CD4-positive, CD25-positive, alpha-beta regulatory T cell (primary cell): ENCODE results near the gene KANSL1L. TPM values are rescaled to one million over a fixed set of nuclear protein-coding genes. Genes with fewer than 3 reads are reported as not detected.

Experiments used
- ATAC-seq, 2 donors: fragments of 150-1000 bp; cut with Tn5 transposase; one replicate each; pipeline ENCODE4 v1.10.0; 2021; ENCODE audit warnings: low read depth in 2 of 2, moderate number of reproducible peaks in 2 of 2, moderate library complexity in 1 of 2
- DNase-seq, 3 donors: peaks; one replicate each; pipeline versions ENCODE4 v3.0.0 to v3.0.0-alpha.2; 2012 to 2022; ENCODE audit warnings: mixed read lengths in 1 of 3
- H3K27ac ChIP-seq: one replicate; pipeline ENCODE4 v1.7.0; 2013; ENCODE audit warnings: mild to moderate bottlenecking, low read length; ENCODE audit not compliant: insufficient read depth, poor library complexity, severe bottlenecking
- H3K27me3 ChIP-seq: one replicate; pipeline ENCODE4 v1.7.0; 2013; ENCODE audit warnings: low read length; ENCODE audit not compliant: control insufficient read depth, insufficient read depth
- H3K36me3 ChIP-seq: one replicate; pipeline ENCODE4 v1.7.0; 2013; ENCODE audit warnings: mild to moderate bottlenecking, low read length, moderate library complexity; ENCODE audit not compliant: control insufficient read depth, insufficient read depth
- H3K4me1 ChIP-seq: 2 replicates; pipeline ENCODE4 v1.7.0; 2013; ENCODE audit warnings: mild to moderate bottlenecking, low read length; ENCODE audit not compliant: insufficient read depth, control insufficient read depth, poor library complexity, severe bottlenecking
- H3K4me3 ChIP-seq: one replicate; pipeline ENCODE4 v1.7.0; 2013; ENCODE audit warnings: low read depth, mild to moderate bottlenecking, low read length, moderate library complexity
- H3K9me3 ChIP-seq, 2 experiments: 1 replicate in 1 of 2; 2 replicates in 1 of 2; pipeline ENCODE4 v1.7.0; 2013; ENCODE audit warnings: low read length in 2 of 2, mild to moderate bottlenecking in 1 of 2, moderate library complexity in 1 of 2; ENCODE audit not compliant: control insufficient read depth in 2 of 2
- H3K27ac Mint-ChIP-seq, 3 donors: one replicate each; pipeline ENCODE4 v1.8.0; 2020 to 2022; ENCODE audit warnings: mild to moderate bottlenecking in 3 of 3, mixed read lengths in 3 of 3, moderate library complexity in 2 of 3
- H3K27me3 Mint-ChIP-seq: one replicate; pipeline ENCODE4 v1.8.0; 2022; ENCODE audit warnings: mild to moderate bottlenecking, mixed read lengths
- H3K36me3 Mint-ChIP-seq: one replicate; pipeline ENCODE4 v1.8.0; 2020; ENCODE audit warnings: mixed read lengths
- H3K4me1 Mint-ChIP-seq, 4 donors: one replicate each; pipeline ENCODE4 v1.8.0; 2020 to 2022; ENCODE audit warnings: mixed read lengths in 4 of 4, mild to moderate bottlenecking in 1 of 4
- H3K4me3 Mint-ChIP-seq, 4 donors: one replicate each; pipeline ENCODE4 v1.8.0; 2020 to 2022; ENCODE audit warnings: mild to moderate bottlenecking in 4 of 4, mixed read lengths in 4 of 4, moderate library complexity in 3 of 4
- H3K9me3 Mint-ChIP-seq, 7 donors: one replicate each; pipeline ENCODE4 v1.8.0; 2020 to 2022; ENCODE audit warnings: mixed read lengths in 7 of 7, mild to moderate bottlenecking in 3 of 7, moderate library complexity in 2 of 7
- polyA plus RNA-seq, 4 donors: library from polyadenylated mRNA; unstranded; fragments of 300-500 nt; fragmentation: Illumina TruSeq; gene quantifications; one replicate each; pipeline ENCODE4 v1.2.3, GENCODE V29; 2021
- total RNA-seq: library from RNA; stranded (reverse); gene quantifications from one replicate; pipeline ENCODE4 v1.2.3, GENCODE V29; 2022

The KANSL1L gene
- total and polyA plus RNA-seq, 5 donors from 2014 or later, result 0.49 to 7.3 (median 0.96) TPM

DNA sequence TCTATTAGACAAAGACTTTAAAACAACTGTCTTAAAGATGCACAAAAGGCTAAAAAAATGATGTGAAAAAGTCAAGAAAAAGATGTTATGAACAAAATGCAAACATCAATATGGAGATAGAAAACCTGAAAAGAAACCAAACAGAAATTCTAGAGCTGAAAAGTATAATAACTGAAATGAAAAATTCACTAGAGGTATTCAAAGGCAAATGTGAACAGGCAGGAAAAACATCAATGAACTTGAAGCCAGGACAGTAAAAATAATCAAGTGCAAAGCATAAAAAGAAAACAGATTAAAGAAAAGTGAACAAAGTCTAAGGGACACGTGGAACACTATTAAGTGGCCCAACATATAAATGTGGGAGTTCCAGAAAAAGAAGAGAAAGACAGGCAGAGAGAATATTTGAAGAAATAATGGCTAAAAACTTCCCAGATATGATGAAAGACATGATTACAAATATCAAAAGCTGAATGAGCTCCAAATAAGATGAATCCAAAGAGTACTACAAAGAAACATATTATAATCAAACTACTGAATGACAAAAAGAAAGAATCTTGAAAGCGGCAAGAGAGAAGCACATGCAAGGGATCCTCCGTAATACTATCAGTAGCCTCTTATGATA, 57.5 kb downstream of the KANSL1L start:
- no peak overlapping the region for H3K27ac ChIP-seq
- H3K36me3 Mint-ChIP-seq, result peaks cover 41% of the 10 kb centered on the region

DNA sequence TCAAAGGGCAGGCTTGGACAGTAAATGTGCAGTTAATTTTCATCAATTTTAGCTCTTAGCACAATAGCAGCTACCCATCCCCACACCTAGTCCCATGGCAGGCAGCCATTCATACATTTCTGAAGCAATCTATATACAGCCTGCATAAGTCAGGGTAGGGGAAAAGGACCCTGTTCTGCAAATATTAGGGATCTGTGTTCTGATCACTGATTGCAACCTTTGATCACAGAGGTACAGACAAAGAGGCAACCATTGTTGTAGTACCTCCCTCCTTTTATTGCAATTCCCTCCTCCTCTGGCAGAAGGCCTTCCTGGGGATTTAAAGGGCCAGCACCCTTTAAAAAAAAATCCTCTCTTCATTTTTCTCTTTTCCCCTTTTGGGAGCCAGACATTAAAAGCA, 58.3 kb downstream of the KANSL1L start:
- no peak overlapping the region for H3K4me3 ChIP-seq
- H3K4me1 ChIP-seq, result no peaks in the 10 kb centered on the region
- H3K27me3 ChIP-seq, result no peaks in the 10 kb centered on the region
- H3K36me3 ChIP-seq, result no peaks in the 10 kb centered on the region
- H3K9me3 ChIP-seq, result peaks cover 19 to 38% of the 10 kb centered on the region in 2 experiments
- no peak overlapping the region for H3K27ac Mint-ChIP-seq
- no peak overlapping the region for H3K27ac ChIP-seq
- ATAC-seq (no peak), DNase-seq (no peak)
- H3K27me3 Mint-ChIP-seq, result no peaks in the 10 kb centered on the region
- peaks cover 0 to 34% (median 16%) of the 10 kb centered on the region in 7 donors for H3K9me3 Mint-ChIP-seq
- peaks cover 41% of the 10 kb centered on the region for H3K36me3 Mint-ChIP-seq
- peaks cover 0 to 2% (median 0%) of the 10 kb centered on the region in 4 donors for H3K4me1 Mint-ChIP-seq
- H3K4me3 Mint-ChIP-seq, result no peak overlapping the region

More for the DNA sequence above, 57.5 kb downstream of the KANSL1L start:
- Histone ChIP-seq H3K9me3 (peaks cover 21 to 38% of the 10 kb centered on the region in 2 experiments), H3K36me3 (no peaks in the 10 kb centered on the region), H3K4me1 (no peaks in the 10 kb centered on the region), H3K27me3 (no peaks in the 10 kb centered on the region), H3K4me3 (no peak overlapping the region)
- ATAC-seq (no peak), DNase-seq (no peak)
- no peak overlapping the region for H3K27ac Mint-ChIP-seq
- H3K9me3 Mint-ChIP-seq, result peaks cover 0 to 37% (median 16%) of the 10 kb centered on the region in 7 donors
- H3K27me3 Mint-ChIP-seq, result no peaks in the 10 kb centered on the region
- peaks cover 0 to 2% (median 0%) of the 10 kb centered on the region in 4 donors for H3K4me1 Mint-ChIP-seq
- peak overlapping the region in 1 of 4 donors; percentile 8 for H3K4me3 Mint-ChIP-seq

DNA sequence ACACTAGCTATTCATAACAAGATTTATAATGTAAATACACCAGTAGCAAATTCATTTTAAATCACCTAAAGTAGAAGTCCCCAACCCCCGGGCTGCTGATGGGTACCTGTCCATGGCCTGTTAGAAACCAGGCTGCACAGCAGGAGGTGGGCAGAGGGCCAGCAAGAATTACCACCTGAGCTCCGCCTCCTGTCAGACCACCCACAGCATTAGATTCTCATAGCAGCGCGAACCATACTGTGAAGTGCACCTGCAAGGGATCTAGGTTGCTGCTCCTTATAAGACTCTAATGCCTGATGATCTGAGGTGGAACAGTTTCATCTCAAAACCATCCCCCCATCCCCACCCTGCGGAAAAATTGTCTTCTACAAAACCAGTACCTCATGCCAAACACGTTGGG, 71.3 kb downstream of the KANSL1L start:
- Mint-ChIP-seq H3K27me3 (no peaks in the 10 kb centered on the region), H3K27ac (no peak overlapping the region)

DNA sequence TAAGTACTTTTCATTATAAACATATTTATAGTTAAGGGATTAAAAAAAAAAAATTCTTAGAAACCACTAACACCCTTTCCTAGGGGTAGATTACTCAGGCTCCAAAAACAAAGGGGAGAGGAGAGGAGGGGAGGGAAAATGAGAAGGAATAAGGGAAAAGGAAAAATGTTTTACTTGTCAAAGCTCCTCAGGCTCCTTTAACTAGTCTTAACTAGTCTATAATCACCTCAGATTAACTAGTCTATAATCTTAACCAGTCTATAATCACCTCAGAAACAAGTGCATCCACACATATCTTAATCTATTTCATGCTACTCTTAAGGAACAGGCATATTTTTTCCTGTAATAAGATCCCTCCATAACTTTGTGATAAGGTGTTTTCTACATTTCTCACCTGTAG, 76.4 kb downstream of the KANSL1L start:
- H3K27me3 Mint-ChIP-seq, result peaks cover 7% of the 10 kb centered on the region
- no peaks in the 10 kb centered on the region for H3K36me3 Mint-ChIP-seq

More for the DNA sequence above, 71.3 kb downstream of the KANSL1L start:
- Mint-ChIP-seq H3K4me3 (no peak overlapping the region), H3K36me3 (peaks cover 20% of the 10 kb centered on the region), H3K4me1 (no peaks in the 10 kb centered on the region), H3K9me3 (no peaks in the 10 kb centered on the region)
- ATAC-seq, result no peak
- H3K9me3 ChIP-seq, result no peaks in the 10 kb centered on the region
- H3K4me1 ChIP-seq, result no peaks in the 10 kb centered on the region
- H3K4me3 ChIP-seq, result no peak overlapping the region
- DNase-seq, result no peak
- H3K36me3 ChIP-seq, result no peaks in the 10 kb centered on the region
- H3K27me3 ChIP-seq, result no peaks in the 10 kb centered on the region
- no peak overlapping the region for H3K27ac ChIP-seq

DNA sequence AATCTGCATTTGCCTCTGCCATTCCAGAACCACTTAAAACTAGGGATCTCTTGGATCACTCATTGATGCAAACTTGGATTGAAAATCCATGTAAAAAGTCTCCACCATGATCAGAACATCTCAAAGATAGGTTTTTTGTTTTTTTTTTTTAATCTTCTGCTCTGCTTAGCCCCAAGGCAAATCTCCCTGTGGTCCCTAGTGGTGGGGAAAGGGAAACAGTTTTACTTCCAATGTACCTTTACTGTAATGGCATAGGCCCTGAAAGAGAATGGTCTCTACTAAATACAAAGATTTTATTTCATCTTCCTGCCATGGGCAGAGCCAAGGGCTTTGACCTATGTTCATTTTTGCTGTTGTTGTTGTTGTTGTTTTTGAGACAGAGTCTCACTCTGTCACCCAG, 78.4 kb downstream of the KANSL1L start:
- Mint-ChIP-seq H3K27me3 (peaks cover 7% of the 10 kb centered on the region), H3K4me1 (no peaks in the 10 kb centered on the region), H3K9me3 (peaks cover 0 to 1% (median 0%) of the 10 kb centered on the region in 7 donors), H3K27ac (no peak overlapping the region), H3K4me3 (peak overlapping the region in 1 of 4 donors; percentile 35), H3K36me3 (peaks cover 5% of the 10 kb centered on the region)
- Histone ChIP-seq H3K36me3 (no peaks in the 10 kb centered on the region), H3K27ac (no peak overlapping the region), H3K4me1 (no peaks in the 10 kb centered on the region), H3K27me3 (no peaks in the 10 kb centered on the region), H3K4me3 (no peak overlapping the region), H3K9me3 (no peaks in the 10 kb centered on the region)
- DNase-seq, result no peak
- no peak for ATAC-seq

More for the DNA sequence above, 76.4 kb downstream of the KANSL1L start:
- Histone ChIP-seq H3K36me3 (no peaks in the 10 kb centered on the region), H3K27ac (no peak overlapping the region), H3K4me3 (no peak overlapping the region), H3K27me3 (no peaks in the 10 kb centered on the region), H3K9me3 (no peaks in the 10 kb centered on the region), H3K4me1 (no peaks in the 10 kb centered on the region)
- H3K9me3 Mint-ChIP-seq, result peaks cover 0 to 1% (median 0%) of the 10 kb centered on the region in 7 donors
- no peak overlapping the region for H3K27ac Mint-ChIP-seq
- ATAC-seq, result no peak
- H3K4me3 Mint-ChIP-seq, result no peak overlapping the region
- DNase-seq, result no peak
- H3K4me1 Mint-ChIP-seq, result no peaks in the 10 kb centered on the region

DNA sequence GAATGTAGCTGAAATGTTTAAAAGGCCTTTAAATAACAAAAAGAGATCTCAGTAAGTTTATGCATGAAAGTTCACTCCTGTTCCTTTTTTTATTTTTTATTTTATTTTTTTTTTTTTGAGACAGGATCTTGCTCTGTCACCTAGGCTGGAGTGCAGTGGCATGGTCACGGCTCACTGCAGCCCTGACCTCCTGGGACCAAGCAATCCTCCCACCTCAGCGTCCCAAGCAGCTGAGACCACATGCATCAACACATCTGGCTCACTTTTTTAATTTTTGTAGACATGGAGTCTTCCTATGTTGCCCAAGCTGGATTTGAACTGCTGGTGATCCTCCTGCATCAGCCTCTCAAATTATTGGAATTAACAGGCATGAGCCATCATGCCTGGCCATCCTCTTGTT, 84.3 kb downstream of the KANSL1L start:
- ATAC-seq (no peak), DNase-seq (no peak)
- Mint-ChIP-seq H3K27me3 (no peaks in the 10 kb centered on the region), H3K9me3 (no peaks in the 10 kb centered on the region), H3K4me1 (no peaks in the 10 kb centered on the region), H3K36me3 (peaks cover 12% of the 10 kb centered on the region), H3K4me3 (no peak overlapping the region), H3K27ac (no peak overlapping the region)
- H3K9me3 ChIP-seq, result no peaks in the 10 kb centered on the region
- H3K36me3 ChIP-seq, result no peaks in the 10 kb centered on the region
- H3K27me3 ChIP-seq, result no peaks in the 10 kb centered on the region
- no peak overlapping the region for H3K27ac ChIP-seq
- no peak overlapping the region for H3K4me3 ChIP-seq
- no peaks in the 10 kb centered on the region for H3K4me1 ChIP-seq

DNA sequence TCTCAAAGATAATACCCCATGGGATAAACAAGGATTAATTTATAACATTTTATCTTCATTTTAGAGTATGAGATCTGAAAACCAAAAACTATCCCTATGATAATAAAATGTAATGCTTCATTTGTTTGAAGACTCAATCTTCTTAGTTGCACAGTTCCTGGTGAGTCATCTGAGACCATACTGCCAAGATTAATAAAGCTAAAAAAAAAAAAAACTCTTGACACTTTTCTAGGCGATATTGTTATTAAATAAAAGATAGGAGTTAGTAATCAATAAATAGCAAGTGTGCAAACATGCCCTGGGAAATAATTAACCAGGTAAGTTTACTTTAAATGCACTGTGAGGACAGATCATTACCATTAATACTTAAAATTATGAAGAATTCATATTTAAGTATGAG, 84.9 kb downstream of the KANSL1L start:
- Histone ChIP-seq H3K9me3 (no peaks in the 10 kb centered on the region), H3K36me3 (no peaks in the 10 kb centered on the region), H3K27ac (no peak overlapping the region), H3K4me1 (no peaks in the 10 kb centered on the region), H3K27me3 (no peaks in the 10 kb centered on the region), H3K4me3 (no peak overlapping the region)
- Mint-ChIP-seq H3K9me3 (no peaks in the 10 kb centered on the region), H3K27me3 (no peaks in the 10 kb centered on the region), H3K36me3 (peaks cover 12% of the 10 kb centered on the region), H3K27ac (no peak overlapping the region), H3K4me3 (no peak overlapping the region), H3K4me1 (no peaks in the 10 kb centered on the region)
- no peak for DNase-seq
- ATAC-seq, result no peak

DNA sequence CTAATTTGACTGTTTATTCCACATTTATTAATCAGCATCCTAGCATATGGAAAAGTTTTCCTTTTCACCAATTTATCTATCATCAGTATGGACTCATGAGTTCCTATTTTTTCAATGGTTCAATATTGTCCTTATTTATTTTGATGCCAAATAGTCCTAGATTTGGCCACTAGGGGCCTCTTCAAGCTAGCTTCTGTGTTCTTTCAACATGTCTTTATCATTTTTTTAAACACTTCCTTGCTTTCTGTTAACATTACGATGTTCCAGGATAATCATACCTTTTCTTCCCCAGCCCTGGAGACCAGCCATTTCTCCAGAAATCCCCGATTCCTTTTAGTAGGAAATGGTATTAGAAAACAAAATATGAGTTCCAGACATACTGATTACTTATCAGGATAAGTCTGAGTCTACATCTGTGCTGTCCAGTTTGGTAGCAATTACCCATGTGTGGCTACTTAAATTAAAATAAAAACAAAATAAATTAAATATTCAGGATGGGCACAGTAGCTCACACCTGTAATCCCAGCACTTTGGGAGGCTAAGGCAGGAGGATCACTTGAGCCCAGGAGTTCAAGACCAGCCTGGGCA, 98.2 kb downstream of the KANSL1L start:
- Histone ChIP-seq H3K4me1 (no peaks in the 10 kb centered on the region), H3K36me3 (no peaks in the 10 kb centered on the region), H3K9me3 (no peaks in the 10 kb centered on the region), H3K27ac (no peak overlapping the region), H3K27me3 (no peaks in the 10 kb centered on the region), H3K4me3 (no peak overlapping the region)
- ATAC-seq (no peak), DNase-seq (peak in 1 of 3 donors; percentile 28)
- no peaks in the 10 kb centered on the region for H3K9me3 Mint-ChIP-seq
- no peaks in the 10 kb centered on the region for H3K36me3 Mint-ChIP-seq
- H3K4me3 Mint-ChIP-seq, result no peak overlapping the region
- H3K27me3 Mint-ChIP-seq, result no peaks in the 10 kb centered on the region
- H3K27ac Mint-ChIP-seq, result no peak overlapping the region
- H3K4me1 Mint-ChIP-seq, result no peaks in the 10 kb centered on the region
